H9 (cell line): ENCODE results near the gene CEACAM5. TPM values are rescaled to one million over a fixed set of nuclear protein-coding genes. Genes with fewer than 3 reads are reported as not detected.
"Not testable (repeated sequence)": the region's sequence is repeated elsewhere in the genome, so short reads cannot be mapped to it uniquely, and the experiment has no call there.

ENCODE experiments used
- DNase-seq: peaks from one replicate; pipeline ENCODE4 v3.0.0-alpha.2; 2017
- H2AFZ ChIP-seq: one replicate; pipeline ENCODE4 v1.6.1; 2013; ENCODE audit warnings: mild to moderate bottlenecking, low read length, control low read depth, moderate library complexity
- H2AK5ac ChIP-seq: 2 replicates; pipeline ENCODE4 v1.6.1; 2013; ENCODE audit warnings: low read length, control low read depth, mixed read lengths; ENCODE audit not compliant: insufficient read length
- H2BK120ac ChIP-seq: one replicate; pipeline ENCODE4 v1.6.1; 2013; ENCODE audit warnings: low read depth, mild to moderate bottlenecking, low read length, control low read depth, inconsistent platforms; ENCODE audit not compliant: poor library complexity, severe bottlenecking
- H2BK12ac ChIP-seq: 2 replicates; pipeline ENCODE4 v1.6.1; 2013; ENCODE audit warnings: low read length, control low read depth, mixed read lengths, low read depth; ENCODE audit not compliant: insufficient read length
- H2BK15ac ChIP-seq: 2 replicates; pipeline ENCODE4 v1.6.1; 2013; ENCODE audit warnings: low read depth, low read length, control low read depth
- H2BK20ac ChIP-seq: one replicate; pipeline ENCODE4 v1.6.1; 2013; ENCODE audit warnings: low read depth, mild to moderate bottlenecking, low read length, control low read depth, inconsistent platforms; ENCODE audit not compliant: poor library complexity, severe bottlenecking
- H2BK5ac ChIP-seq: 2 replicates; pipeline ENCODE4 v1.6.1; 2013; ENCODE audit warnings: low read length, control low read depth, mixed read lengths; ENCODE audit not compliant: insufficient read length
- H3K14ac ChIP-seq: 2 replicates; pipeline ENCODE4 v1.6.1; 2013; ENCODE audit warnings: low read length, control low read depth; ENCODE audit not compliant: insufficient read depth
- H3K18ac ChIP-seq: 2 replicates; pipeline ENCODE4 v1.6.1; 2013; ENCODE audit warnings: low read depth, mild to moderate bottlenecking, mixed read lengths, low read length, control low read depth; ENCODE audit not compliant: insufficient read length
- H3K23ac ChIP-seq: 2 replicates; pipeline ENCODE4 v1.6.1; 2013; ENCODE audit warnings: low read length, control low read depth, mixed read lengths, low read depth; ENCODE audit not compliant: insufficient read length
- H3K23me2 ChIP-seq: 2 replicates; pipeline ENCODE4 v1.6.1; 2013; ENCODE audit warnings: low read depth, mild to moderate bottlenecking, mixed read lengths, low read length, control low read depth; ENCODE audit not compliant: insufficient read length, poor library complexity, severe bottlenecking
- H3K27ac ChIP-seq: 2 replicates; pipeline ENCODE4 v1.5.1; 2013; ENCODE audit warnings: low read length, control low read depth, mixed read lengths, low read depth; ENCODE audit not compliant: insufficient read length
- H3K27me3 ChIP-seq: 2 replicates; pipeline ENCODE4 v1.6.1; 2013; ENCODE audit warnings: low read length, control low read depth, inconsistent platforms; ENCODE audit not compliant: insufficient read depth
- H3K4ac ChIP-seq: 2 replicates; pipeline ENCODE4 v1.6.1; 2013; ENCODE audit warnings: low read depth, mild to moderate bottlenecking, control low read depth, inconsistent platforms, low read length, moderate library complexity
- H3K4me1 ChIP-seq: 2 replicates; pipeline ENCODE4 v1.6.1; 2013; ENCODE audit warnings: low read length, control low read depth, inconsistent platforms; ENCODE audit not compliant: insufficient read depth
- H3K4me2 ChIP-seq: 2 replicates; pipeline ENCODE4 v1.6.1; 2013; ENCODE audit warnings: low read length, control low read depth, mixed read lengths; ENCODE audit not compliant: insufficient read length, insufficient read depth
- H3K56ac ChIP-seq: 2 replicates; pipeline ENCODE4 v1.6.1; 2013; ENCODE audit warnings: low read depth, mild to moderate bottlenecking, mixed read lengths, low read length, control low read depth; ENCODE audit not compliant: insufficient read length
- H3K79me1 ChIP-seq: 2 replicates; pipeline ENCODE4 v1.6.1; 2013; ENCODE audit warnings: low read depth, mild to moderate bottlenecking, moderate library complexity, low read length, control low read depth, inconsistent platforms; ENCODE audit not compliant: insufficient read depth, poor library complexity, severe bottlenecking
- H3K79me2 ChIP-seq: 2 replicates; pipeline ENCODE4 v1.6.1; 2013; ENCODE audit warnings: low read length, control low read depth, inconsistent platforms; ENCODE audit not compliant: insufficient read depth
- H3K9ac ChIP-seq: 2 replicates; pipeline ENCODE4 v1.6.1; 2013; ENCODE audit warnings: low read length, control low read depth, mixed read lengths; ENCODE audit not compliant: insufficient read length; ENCODE audit errors: extremely low read depth
- H3K9me3 ChIP-seq: one replicate; pipeline ENCODE4 v1.6.1; 2013; ENCODE audit warnings: low read depth, low read length, inconsistent platforms; ENCODE audit not compliant: control insufficient read depth
- H3T11ph ChIP-seq: one replicate; pipeline ENCODE4 v1.6.1; 2013; ENCODE audit warnings: mild to moderate bottlenecking, low read length, control low read depth, inconsistent platforms
- H4K20me1 ChIP-seq: one replicate; pipeline ENCODE4 v1.6.1; 2013; ENCODE audit not compliant: control insufficient read depth, insufficient read length, insufficient read depth
- H4K5ac ChIP-seq: 2 replicates; pipeline ENCODE4 v1.6.1; 2013; ENCODE audit warnings: low read depth, mild to moderate bottlenecking, mixed read lengths, low read length, control low read depth; ENCODE audit not compliant: insufficient read length
- H4K8ac ChIP-seq: replicated peaks from 2 replicates; pipeline ENCODE4 v1.6.1; 2013; ENCODE audit warnings: low read length, control low read depth, mixed read lengths, low read depth; ENCODE audit not compliant: insufficient read length
- H4K91ac ChIP-seq: 2 replicates; pipeline ENCODE4 v1.6.1; 2013; ENCODE audit warnings: low read depth, mild to moderate bottlenecking, moderate library complexity, mixed read lengths, low read length, control low read depth; ENCODE audit not compliant: insufficient read length
- H3K27ac Mint-ChIP-seq, 3 experiments: 2 replicates in 2 of 3; 3 replicates in 1 of 3; pipeline ENCODE4 v1.8.0; 2020 to 2021; ENCODE audit warnings: mixed read lengths in 3 of 3, mild to moderate bottlenecking in 1 of 3, moderate library complexity in 1 of 3
- H3K27me3 Mint-ChIP-seq: 2 replicates; pipeline ENCODE4 v1.8.0; 2021; ENCODE audit warnings: low read depth, mild to moderate bottlenecking, moderate library complexity, mixed read lengths
- H3K36me3 Mint-ChIP-seq, 3 experiments: 2 replicates in 2 of 3; 3 replicates in 1 of 3; pipeline ENCODE4 v1.8.0; 2020 to 2021; ENCODE audit warnings: low read depth in 3 of 3, mixed read lengths in 3 of 3; ENCODE audit not compliant: insufficient read depth in 1 of 3
- H3K4me1 Mint-ChIP-seq, 2 experiments: 2 replicates each; pipeline ENCODE4 v1.8.0; 2020; ENCODE audit warnings: mixed read lengths in 2 of 2
- H3K4me3 Mint-ChIP-seq, 2 experiments: 2 replicates in 1 of 2; 3 replicates in 1 of 2; pipeline ENCODE4 v1.8.0; 2020 to 2021; ENCODE audit warnings: mild to moderate bottlenecking in 2 of 2, mixed read lengths in 2 of 2, moderate library complexity in 1 of 2
- H3K9me3 Mint-ChIP-seq, 2 experiments: 2 replicates in 1 of 2; 3 replicates in 1 of 2; pipeline ENCODE4 v1.8.0; 2020; ENCODE audit warnings: mild to moderate bottlenecking in 2 of 2, mixed read lengths in 2 of 2, moderate library complexity in 1 of 2
- CTCF ChIP-seq: fragments of 200-600 bp; sonication (generic); conservative IDR thresholded peaks from 3 replicates; pipeline ENCODE4 v1.8.0; 2021; ENCODE audit warnings: antibody characterized with exemption, mild to moderate bottlenecking
- WGBS: extraction: QIAGEN DNeasy Blood & Tissue Kit; methylation state at CpG from one replicate; pipeline ENCODE4 v1.1.7; 2013; ENCODE audit warnings: missing lambda C conversion rate, low lambda C conversion rate, mixed read lengths; ENCODE audit not compliant: insufficient read length; ENCODE audit errors: extremely low coverage; 5-methylcytosine and 5-hydroxymethylcytosine counted together
- total RNA-seq: library from RNA; stranded (reverse); gene quantifications from 2 replicates; pipeline ENCODE4 v1.2.1, GENCODE V29; 2021

CEACAM5 gene
- total RNA-seq, 1 experiment from 2014 or later, result not detected

DNA sequence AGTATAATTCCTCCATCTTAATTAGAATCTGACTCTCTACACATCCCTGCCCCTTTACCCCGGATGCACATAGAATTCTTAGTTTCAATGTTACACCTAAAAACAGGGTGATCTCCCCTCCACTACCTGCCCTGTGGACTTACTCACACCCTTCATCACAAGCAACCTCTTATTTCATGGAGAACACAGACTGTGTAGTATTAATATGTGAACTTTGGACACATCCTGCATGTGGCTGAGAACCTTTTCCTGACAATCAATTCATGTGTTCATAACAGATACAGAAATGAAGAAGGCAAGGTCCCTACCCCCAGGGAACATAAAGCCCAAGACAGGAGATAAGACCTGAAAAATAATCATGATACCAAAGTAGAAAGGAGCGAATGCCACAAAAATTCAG is 58.7 kb downstream of the CEACAM5 start:
- Histone ChIP-seq H2BK15ac (no peak overlapping the region), H4K20me1 (no peaks in the 10 kb centered on the region), H2BK20ac (no peak overlapping the region), H2AFZ (no peak overlapping the region), H4K5ac (no peak overlapping the region), H3K56ac (no peak overlapping the region), H3T11ph (no peak overlapping the region), H4K91ac (no peak overlapping the region), H2AK5ac (no peak overlapping the region), H3K27me3 (no peaks in the 10 kb centered on the region), H3K4me2 (no peak overlapping the region), H3K14ac (no peak overlapping the region), H3K23ac (no peak overlapping the region), H3K27ac (no peak overlapping the region), H2BK12ac (no peak overlapping the region), H3K18ac (no peak overlapping the region), H3K9ac (no peak overlapping the region), H2BK120ac (no peak overlapping the region), H3K23me2 (peaks cover 3% of the 10 kb centered on the region), H3K4me1 (no peaks in the 10 kb centered on the region), H3K79me1 (no peaks in the 10 kb centered on the region), H2BK5ac (no peak overlapping the region), H3K79me2 (no peaks in the 10 kb centered on the region), H3K4ac (no peak overlapping the region), H3K9me3 (no peaks in the 10 kb centered on the region), H4K8ac (no peak overlapping the region)
- no peak overlapping the region for H3K27ac Mint-ChIP-seq
- H3K4me1 Mint-ChIP-seq, result no peaks in the 10 kb centered on the region
- peaks cover 0 to 33% (median 2%) of the 10 kb centered on the region in 3 experiments; a peak in 4 of 7 replicates for H3K36me3 Mint-ChIP-seq
- H3K9me3 Mint-ChIP-seq, result peaks cover 49 to 81% of the 10 kb centered on the region in 2 experiments
- TF ChIP-seq CTCF, result no peak
- DNase-seq, result no peak
- no CpG with 5 or more reads among the region's 2 CpGs for WGBS
- no peak overlapping the region for H3K4me3 Mint-ChIP-seq
- H3K27me3 Mint-ChIP-seq, result peaks cover 7% of the 10 kb centered on the region

DNA sequence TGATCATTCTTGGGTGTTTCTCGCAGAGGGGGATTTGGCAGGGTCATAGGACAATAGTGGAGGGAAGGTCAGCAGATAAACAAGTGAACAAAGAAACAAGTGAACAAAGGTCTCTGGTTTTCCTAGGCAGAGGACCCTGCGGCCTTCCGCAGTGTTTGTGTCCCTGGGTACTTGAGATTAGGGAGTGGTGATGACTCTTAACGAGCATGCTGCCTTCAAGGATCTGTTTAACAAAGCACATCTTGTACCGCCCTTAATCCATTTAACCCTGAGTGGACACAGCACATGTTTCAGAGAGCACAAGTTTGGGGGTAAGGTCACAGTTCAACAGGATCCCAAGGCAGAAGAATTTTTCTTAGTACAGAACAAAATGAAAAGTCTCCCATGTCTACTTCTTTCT is 59.7 kb downstream of the CEACAM5 start:
- H3K56ac ChIP-seq, H3K27ac Mint-ChIP-seq, H3K79me1 ChIP-seq, H2BK120ac ChIP-seq, H3K4ac ChIP-seq, H3K27me3 Mint-ChIP-seq, H3K4me1 ChIP-seq, H3K27ac ChIP-seq, H3K14ac ChIP-seq, H4K5ac ChIP-seq, H3K9ac ChIP-seq, H3K9me3 ChIP-seq, H4K20me1 ChIP-seq, H4K8ac ChIP-seq, H3K27me3 ChIP-seq, H3K23me2 ChIP-seq, H2AK5ac ChIP-seq, H3K79me2 ChIP-seq, H3T11ph ChIP-seq, H3K4me1 Mint-ChIP-seq, H4K91ac ChIP-seq, DNase-seq, H2BK15ac ChIP-seq, H2AFZ ChIP-seq, H3K4me2 ChIP-seq, H2BK5ac ChIP-seq, H3K18ac ChIP-seq, H3K23ac ChIP-seq, H3K4me3 Mint-ChIP-seq, H2BK12ac ChIP-seq, H2BK20ac ChIP-seq: not testable (repeated sequence)
- WGBS, result no CpG with 5 or more reads among the region's 5 CpGs
- peaks cover 0 to 32% (median 2%) of the 10 kb centered on the region in 3 experiments; a peak in 4 of 7 replicates for H3K36me3 Mint-ChIP-seq
- H3K9me3 Mint-ChIP-seq, result peaks cover 45 to 80% of the 10 kb centered on the region in 2 experiments
